WERI-Rb-1 (cell line): ENCODE data around the gene TNFSF9.

ENCODE experiments used
- DNase-seq: peaks from one replicate; pipeline ENCODE4 v3.0.0-alpha.2; 2020
- H3K27ac ChIP-seq: fragments of 250-450 bp; sonication (Bioruptor Pico); 2 replicates; pipeline ENCODE4 v1.5.1; 2020; ENCODE audit warnings: mild to moderate bottlenecking, moderate library complexity
- H3K27me3 ChIP-seq: fragments of 250-450 bp; sonication (Bioruptor Pico); 2 replicates; pipeline ENCODE4 v1.5.1; 2021; ENCODE audit warnings: mild to moderate bottlenecking, low read depth, moderate library complexity; ENCODE audit not compliant: insufficient read depth, severe bottlenecking
- H3K36me3 ChIP-seq: fragments of 250-450 bp; sonication (Bioruptor Pico); 2 replicates; pipeline ENCODE4 v1.5.1; 2020; ENCODE audit warnings: mild to moderate bottlenecking, moderate library complexity
- H3K4me3 ChIP-seq: 2 replicates; pipeline ENCODE4 v1.5.1; 2011; ENCODE audit warnings: low read depth, mild to moderate bottlenecking, control low read depth, low read length
- H3K9me3 ChIP-seq: fragments of 250-450 bp; sonication (Bioruptor Pico); 2 replicates; pipeline ENCODE4 v1.5.1; 2021; ENCODE audit warnings: mild to moderate bottlenecking, moderate library complexity; ENCODE audit not compliant: severe bottlenecking
- TF ChIP-seq, protein P1 (sequence below): IDR thresholded peaks from 2 replicates; pipeline ENCODE4 v1.5.1; 2011; ENCODE audit warnings: low read depth, mild to moderate bottlenecking, control low read depth, inconsistent platforms, low read length

TNFSF9 gene

GRCh38 chr19:6521718-6522646 is 8.8 kb upstream of the TNFSF9 start:
- TF ChIP-seq, protein P1, sequence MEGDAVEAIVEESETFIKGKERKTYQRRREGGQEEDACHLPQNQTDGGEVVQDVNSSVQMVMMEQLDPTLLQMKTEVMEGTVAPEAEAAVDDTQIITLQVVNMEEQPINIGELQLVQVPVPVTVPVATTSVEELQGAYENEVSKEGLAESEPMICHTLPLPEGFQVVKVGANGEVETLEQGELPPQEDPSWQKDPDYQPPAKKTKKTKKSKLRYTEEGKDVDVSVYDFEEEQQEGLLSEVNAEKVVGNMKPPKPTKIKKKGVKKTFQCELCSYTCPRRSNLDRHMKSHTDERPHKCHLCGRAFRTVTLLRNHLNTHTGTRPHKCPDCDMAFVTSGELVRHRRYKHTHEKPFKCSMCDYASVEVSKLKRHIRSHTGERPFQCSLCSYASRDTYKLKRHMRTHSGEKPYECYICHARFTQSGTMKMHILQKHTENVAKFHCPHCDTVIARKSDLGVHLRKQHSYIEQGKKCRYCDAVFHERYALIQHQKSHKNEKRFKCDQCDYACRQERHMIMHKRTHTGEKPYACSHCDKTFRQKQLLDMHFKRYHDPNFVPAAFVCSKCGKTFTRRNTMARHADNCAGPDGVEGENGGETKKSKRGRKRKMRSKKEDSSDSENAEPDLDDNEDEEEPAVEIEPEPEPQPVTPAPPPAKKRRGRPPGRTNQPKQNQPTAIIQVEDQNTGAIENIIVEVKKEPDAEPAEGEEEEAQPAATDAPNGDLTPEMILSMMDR = no peak
- Histone ChIP-seq H3K27ac (no peak overlapping the region), H3K4me3 (no peak overlapping the region), H3K9me3 (no peaks in the 10 kb centered on the region), H3K27me3 (no peaks in the 10 kb centered on the region), H3K36me3 (no peaks in the 10 kb centered on the region)
- no peak for DNase-seq

- H3K4me3 ChIP-seq = no peak overlapping the region
- DNase-seq = no peak
- no peaks in the 10 kb centered on the region for H3K27me3 ChIP-seq
- no peaks in the 10 kb centered on the region for H3K9me3 ChIP-seq
- no peak overlapping the region for H3K27ac ChIP-seq
- no peaks in the 10 kb centered on the region for H3K36me3 ChIP-seq
- TF ChIP-seq, protein P1 = no peak
Measured at GRCh38 chr19:6522712-6523111, 8.1 kb upstream of the TNFSF9 start.

DNA sequence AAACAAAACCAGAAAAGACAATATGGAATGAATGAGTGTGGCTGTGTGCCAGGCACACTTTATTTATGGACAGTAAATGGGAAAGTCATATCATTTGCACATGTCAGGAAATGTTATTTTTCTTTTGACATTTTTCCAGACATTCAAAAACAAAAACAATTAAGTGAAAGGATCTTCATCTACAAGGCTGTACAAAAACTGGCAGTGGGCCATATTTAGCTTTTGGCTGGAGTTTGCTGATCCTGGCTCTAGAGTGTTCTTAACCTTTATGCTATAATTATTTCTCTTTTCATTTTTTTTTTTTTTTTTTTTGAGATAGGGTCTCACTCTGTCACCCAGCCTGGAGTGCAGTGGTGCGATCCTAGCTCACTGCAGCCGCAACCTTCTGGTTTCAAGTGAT is 6.5 kb upstream of the TNFSF9 start:
- Histone ChIP-seq H3K9me3 (no peaks in the 10 kb centered on the region), H3K36me3 (no peaks in the 10 kb centered on the region), H3K4me3 (no peak overlapping the region), H3K27ac (no peak overlapping the region), H3K27me3 (no peaks in the 10 kb centered on the region)
- DNase-seq = no peak
- TF ChIP-seq, protein P1 = no peak

DNA sequence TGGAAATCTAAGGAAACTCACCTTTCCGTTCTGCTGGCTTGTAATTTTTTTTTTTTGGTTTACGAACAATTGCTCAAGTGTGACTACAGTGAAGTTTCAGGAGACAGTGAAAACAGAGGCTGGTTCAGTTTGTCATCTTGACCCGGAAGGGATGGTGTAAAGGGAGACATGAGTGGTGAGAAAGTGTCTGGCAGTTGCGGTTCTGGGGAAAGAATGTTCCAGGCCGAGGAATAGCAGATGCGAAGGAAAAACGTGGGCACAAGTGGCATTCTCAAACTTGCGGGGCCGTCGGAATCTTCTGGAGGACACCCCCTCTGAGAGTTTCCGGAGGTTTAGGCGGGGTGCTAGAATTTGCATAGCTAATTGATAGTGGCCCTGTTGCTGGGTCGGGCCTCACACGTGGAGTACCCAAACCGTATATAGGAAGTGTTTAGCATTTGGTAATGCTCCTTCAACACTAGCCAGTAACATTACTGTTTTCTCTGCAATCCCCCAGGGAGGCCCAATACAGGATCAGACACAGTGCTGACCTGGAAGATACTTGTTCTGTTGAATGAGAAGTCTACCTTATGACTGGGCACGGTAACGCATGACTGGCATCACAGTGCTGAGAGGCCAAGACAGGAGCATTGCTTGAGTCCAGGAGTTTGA is 2.8 kb upstream of the TNFSF9 start:
- TF ChIP-seq, protein P1 = no peak
- H3K27me3 ChIP-seq = no peaks in the 10 kb centered on the region
- H3K36me3 ChIP-seq = no peaks in the 10 kb centered on the region
- H3K4me3 ChIP-seq = no peak overlapping the region
- no peak overlapping the region for H3K27ac ChIP-seq
- no peak for DNase-seq
- H3K9me3 ChIP-seq = no peaks in the 10 kb centered on the region

- no peak overlapping the region for H3K4me3 ChIP-seq
- DNase-seq = no peak
- H3K9me3 ChIP-seq = no peaks in the 10 kb centered on the region
- no peaks in the 10 kb centered on the region for H3K27me3 ChIP-seq
- H3K27ac ChIP-seq = no peak overlapping the region
- TF ChIP-seq, protein P1 = no peak
- no peaks in the 10 kb centered on the region for H3K36me3 ChIP-seq
Measured at GRCh38 chr19:6528544-6529121, 2.2 kb upstream of the TNFSF9 start.
